ENCODE results near the gene ALK.

ALK gene

DNA sequence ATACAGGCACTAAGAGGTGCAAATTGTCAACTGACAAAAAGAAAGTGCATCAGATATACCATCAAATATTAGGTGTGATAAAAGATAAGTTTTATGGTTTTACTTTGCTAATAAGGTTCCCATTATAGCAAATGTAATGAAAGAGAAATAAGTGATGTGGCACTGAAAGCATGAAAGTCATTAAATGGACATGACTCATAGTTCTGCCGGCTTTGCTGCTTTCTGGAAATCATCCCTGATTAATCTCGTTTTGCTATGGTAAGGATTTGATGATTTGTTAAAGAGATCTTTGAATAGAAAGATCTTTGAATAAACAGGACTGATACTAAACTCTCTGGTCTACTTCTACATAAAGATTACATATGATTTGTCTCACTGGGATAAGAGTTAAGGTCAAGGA, 733.5 kb downstream of the ALK start:
- DNase-seq (ENCODE audit: low spot score), result no peak
- TF ChIP-seq, protein P1, sequence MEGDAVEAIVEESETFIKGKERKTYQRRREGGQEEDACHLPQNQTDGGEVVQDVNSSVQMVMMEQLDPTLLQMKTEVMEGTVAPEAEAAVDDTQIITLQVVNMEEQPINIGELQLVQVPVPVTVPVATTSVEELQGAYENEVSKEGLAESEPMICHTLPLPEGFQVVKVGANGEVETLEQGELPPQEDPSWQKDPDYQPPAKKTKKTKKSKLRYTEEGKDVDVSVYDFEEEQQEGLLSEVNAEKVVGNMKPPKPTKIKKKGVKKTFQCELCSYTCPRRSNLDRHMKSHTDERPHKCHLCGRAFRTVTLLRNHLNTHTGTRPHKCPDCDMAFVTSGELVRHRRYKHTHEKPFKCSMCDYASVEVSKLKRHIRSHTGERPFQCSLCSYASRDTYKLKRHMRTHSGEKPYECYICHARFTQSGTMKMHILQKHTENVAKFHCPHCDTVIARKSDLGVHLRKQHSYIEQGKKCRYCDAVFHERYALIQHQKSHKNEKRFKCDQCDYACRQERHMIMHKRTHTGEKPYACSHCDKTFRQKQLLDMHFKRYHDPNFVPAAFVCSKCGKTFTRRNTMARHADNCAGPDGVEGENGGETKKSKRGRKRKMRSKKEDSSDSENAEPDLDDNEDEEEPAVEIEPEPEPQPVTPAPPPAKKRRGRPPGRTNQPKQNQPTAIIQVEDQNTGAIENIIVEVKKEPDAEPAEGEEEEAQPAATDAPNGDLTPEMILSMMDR (IDR thresholded peaks at IDR 0.05; ENCODE audit: extremely low read depth, missing control alignments), result no peak

DNA sequence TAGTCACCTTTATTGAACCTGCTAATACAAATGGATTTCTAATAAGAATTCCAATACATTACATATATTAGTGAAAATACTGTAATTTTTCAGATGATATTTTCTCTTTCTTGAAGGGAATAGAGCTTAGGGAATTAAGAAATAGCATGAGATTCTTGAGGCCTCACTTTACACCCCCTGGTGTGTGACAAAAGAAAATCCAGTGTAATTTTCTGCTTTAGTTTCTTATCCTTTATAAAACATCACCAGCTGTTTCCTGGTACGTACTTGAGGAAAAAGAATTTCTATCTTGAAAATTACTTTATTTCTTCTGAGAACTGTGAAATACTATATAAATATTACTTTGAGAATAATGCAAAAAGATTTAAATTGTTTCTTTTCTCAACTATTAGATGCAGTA, 734.6 kb downstream of the ALK start:
- DNase-seq (ENCODE audit: low spot score), result no peak
- TF ChIP-seq, protein P1 (IDR thresholded peaks at IDR 0.05; ENCODE audit: extremely low read depth, missing control alignments), result no peak

DNA sequence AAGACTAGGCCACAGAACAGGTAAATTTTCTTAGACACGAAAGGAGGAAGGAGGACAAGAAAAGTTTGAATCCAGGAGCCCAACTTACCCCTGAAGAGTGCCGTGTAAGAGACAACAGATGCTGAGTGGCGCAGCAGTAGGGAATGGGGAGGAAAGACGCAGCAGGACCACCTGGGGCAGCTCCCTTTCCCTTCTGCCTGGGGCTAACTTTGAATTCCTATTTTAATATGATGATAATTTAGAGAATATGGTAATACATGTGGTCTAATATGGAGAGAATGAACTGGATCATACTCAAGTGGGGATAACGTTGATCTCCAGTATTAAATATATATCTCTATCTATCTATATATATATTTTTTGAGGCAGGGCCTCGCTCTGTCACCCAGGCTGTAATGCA, 736.9 kb downstream of the ALK start:
- TF ChIP-seq, protein P1 (IDR thresholded peaks at IDR 0.05; ENCODE audit: extremely low read depth, missing control alignments), result no peak
- DNase-seq (ENCODE audit: low spot score), result no peak

DNA sequence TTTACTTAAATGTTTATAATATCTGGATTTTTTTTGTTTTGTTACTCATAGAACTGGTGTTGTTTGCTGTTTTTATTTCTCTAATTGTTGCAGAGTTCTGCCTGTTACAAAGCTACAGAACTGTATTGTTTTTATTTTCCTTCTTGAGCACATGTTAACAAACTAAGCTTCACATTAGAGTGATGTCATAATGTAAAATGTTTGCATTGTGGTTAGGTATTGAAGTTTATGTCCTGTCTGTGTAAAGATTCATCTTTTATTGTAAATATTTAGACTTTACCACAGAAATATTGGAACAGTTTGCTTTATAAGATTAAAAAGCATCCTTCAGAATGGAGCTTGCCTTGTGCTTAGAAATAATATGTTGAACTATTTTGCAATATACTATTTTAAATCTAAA, 738.5 kb downstream of the ALK start:
- no peak for DNase-seq (ENCODE audit: low spot score)
- TF ChIP-seq, protein P1 (IDR thresholded peaks at IDR 0.05; ENCODE audit: extremely low read depth, missing control alignments), result no peak

DNA sequence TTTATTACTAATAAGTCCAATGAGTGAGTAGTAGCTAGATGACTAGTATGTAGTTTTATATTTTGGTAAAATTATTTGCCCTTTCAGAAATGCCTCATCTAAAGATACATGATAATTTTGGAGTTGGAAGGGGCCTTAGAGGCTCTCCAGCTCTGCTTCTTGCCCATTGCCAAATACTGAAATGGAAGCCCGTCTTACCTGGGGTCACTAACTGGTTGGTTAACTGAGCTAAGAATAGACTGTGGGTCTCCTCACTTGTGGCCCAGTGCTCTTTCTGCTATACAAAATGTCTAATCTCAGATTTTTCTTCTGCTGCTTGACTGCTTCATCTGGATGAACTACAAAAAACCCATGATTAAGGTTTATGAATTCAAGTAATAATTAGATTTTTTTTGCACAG, 739.1 kb downstream of the ALK start:
- TF ChIP-seq, protein P1 (IDR thresholded peaks at IDR 0.05; ENCODE audit: extremely low read depth, missing control alignments), result no peak
- no peak for DNase-seq (ENCODE audit: low spot score)

DNA sequence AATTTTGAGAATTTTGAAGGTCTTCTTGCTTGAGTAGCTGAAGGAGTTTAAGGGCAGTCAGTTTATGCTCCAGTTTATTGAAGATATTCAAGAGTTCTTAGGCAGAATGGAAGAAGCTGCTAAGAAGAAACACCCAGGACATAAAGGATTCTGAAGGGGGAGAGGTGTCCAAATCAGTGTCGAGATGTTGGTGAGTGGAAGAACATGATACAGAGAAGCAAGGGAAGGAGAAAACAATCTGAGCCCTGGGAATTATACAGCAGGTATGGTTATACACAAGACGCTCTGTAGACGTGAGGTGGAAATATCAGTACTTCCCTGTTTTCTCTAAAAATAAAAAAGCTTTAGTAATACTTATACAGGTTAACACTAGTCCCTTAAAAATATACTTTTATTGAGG, 746.0 kb downstream of the ALK start:
- DNase-seq (ENCODE audit: low spot score), result no peak
- TF ChIP-seq, protein P1 (IDR thresholded peaks at IDR 0.05; ENCODE audit: extremely low read depth, missing control alignments), result no peak

DNA sequence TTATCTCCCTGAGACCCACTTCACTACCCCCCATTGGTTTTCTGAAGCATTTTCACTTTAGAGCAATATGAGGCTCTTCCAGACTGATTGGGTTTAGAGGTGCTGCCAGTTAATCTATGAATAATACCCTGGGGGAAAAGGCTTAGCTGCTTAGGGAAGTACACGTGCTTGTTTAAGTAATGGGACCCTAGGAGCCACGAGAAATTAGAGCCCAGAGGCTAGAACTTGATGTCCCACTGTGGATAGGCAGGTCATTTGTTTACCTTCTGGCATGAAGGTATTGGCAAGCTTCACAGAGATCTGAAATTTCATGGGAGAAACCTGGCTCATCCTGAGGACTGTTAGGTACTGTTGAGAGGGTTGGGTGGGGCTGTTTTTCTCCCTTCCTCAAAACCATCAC, 746.4 kb downstream of the ALK start:
- TF ChIP-seq, protein P1 (IDR thresholded peaks at IDR 0.05; ENCODE audit: extremely low read depth, missing control alignments), result no peak
- no peak for DNase-seq (ENCODE audit: low spot score)

All from GM20000 (cell line).